Measurements from ENCODE around the gene MAGI2. TPM values are rescaled to one million over a fixed set of nuclear protein-coding genes. Genes with fewer than 3 reads are reported as not detected.

MAGI2 gene
- total and polyA plus RNA-seq, 2 donors (not counting 3 experiments of a cell fraction or from before 2014, with no cell fraction given), result 0.28 to 6.0 TPM

DNA sequence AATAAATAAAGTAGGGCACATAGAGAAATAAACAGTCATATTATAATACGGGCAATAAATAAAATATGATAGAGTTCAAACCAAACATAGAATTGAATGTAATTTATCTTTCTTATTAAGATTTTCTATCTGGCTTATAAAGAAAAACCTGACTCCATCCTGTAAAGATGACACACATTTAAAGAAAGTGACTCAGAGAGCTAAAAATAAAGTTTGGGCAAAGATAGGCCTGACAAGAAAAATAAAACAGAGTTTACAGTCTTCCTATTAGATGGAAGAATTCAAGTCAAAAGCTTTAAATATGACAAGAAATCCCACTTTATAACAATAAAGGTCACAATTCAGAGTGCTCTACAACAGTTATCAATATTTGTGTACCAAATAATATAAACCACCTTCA lies 1074.3 kb downstream of the MAGI2 start:
- H3K9me3 ChIP-seq (replicated peaks; ENCODE audit: control insufficient read depth, insufficient read depth, low read length), result no peaks in the 10 kb centered on the region
- TF ChIP-seq EZH2 (IDR thresholded peaks at IDR 0.05; ENCODE audit: borderline replicate concordance, low read depth, low read length, severe bottlenecking) (no peak), GATA2 (IDR thresholded peaks at IDR 0.05; ENCODE audit: insufficient read depth, insufficient read length, low read depth, low read length) (no peak), POLR2A (IDR thresholded peaks at IDR 0.05; ENCODE audit: low read depth, low read length) (no peak), POLR2AphosphoS5 (IDR thresholded peaks at IDR 0.05; ENCODE audit: insufficient read depth, low read depth, low read length) (no peak), FOS (IDR thresholded peaks at IDR 0.05; ENCODE audit: borderline replicate concordance, insufficient read depth, low read length) (no peak), MYC (IDR thresholded peaks at IDR 0.05; ENCODE audit: low read depth, low read length) (no peak), JUN (IDR thresholded peaks at IDR 0.05; ENCODE audit: borderline replicate concordance, insufficient read depth, insufficient read length, low read depth) (no peak)
- TF ChIP-seq, protein P1, sequence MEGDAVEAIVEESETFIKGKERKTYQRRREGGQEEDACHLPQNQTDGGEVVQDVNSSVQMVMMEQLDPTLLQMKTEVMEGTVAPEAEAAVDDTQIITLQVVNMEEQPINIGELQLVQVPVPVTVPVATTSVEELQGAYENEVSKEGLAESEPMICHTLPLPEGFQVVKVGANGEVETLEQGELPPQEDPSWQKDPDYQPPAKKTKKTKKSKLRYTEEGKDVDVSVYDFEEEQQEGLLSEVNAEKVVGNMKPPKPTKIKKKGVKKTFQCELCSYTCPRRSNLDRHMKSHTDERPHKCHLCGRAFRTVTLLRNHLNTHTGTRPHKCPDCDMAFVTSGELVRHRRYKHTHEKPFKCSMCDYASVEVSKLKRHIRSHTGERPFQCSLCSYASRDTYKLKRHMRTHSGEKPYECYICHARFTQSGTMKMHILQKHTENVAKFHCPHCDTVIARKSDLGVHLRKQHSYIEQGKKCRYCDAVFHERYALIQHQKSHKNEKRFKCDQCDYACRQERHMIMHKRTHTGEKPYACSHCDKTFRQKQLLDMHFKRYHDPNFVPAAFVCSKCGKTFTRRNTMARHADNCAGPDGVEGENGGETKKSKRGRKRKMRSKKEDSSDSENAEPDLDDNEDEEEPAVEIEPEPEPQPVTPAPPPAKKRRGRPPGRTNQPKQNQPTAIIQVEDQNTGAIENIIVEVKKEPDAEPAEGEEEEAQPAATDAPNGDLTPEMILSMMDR (IDR thresholded peaks at IDR 0.05; ENCODE audit: extremely low read depth in 1 of 2, insufficient read depth in 1 of 2, low read depth in 1 of 2, low read length in 2 of 2), result no peak
- H3K4me3 ChIP-seq (replicated peaks in 1 of 3; ENCODE audit: insufficient read depth in 1 of 3, low read depth in 1 of 3, low read length in 3 of 3), result no peak overlapping the region
- no peak for DNase-seq (ENCODE audit: low read depth, low spot score)
- no peak for FAIRE-seq
- H2AFZ ChIP-seq (ENCODE audit: low read depth, low read length), result no peak overlapping the region
- dilution Hi-C loops (cut with MboI; ENCODE audit: extremely low pct_ligation_motif_present, low sequenced_read_pairs), result no loop called here
- no peak overlapping the region for H3K27ac ChIP-seq (ENCODE audit: insufficient read depth, low read depth, low read length)
- no peaks in the 10 kb centered on the region for H3K4me1 ChIP-seq (ENCODE audit: control insufficient read depth, extremely low read depth, insufficient read depth, low read length)
- BruUV-seq (replicated peaks), result no TSS peak
- ChIA-PET POLR2A (no interaction called here), CTCF (interaction anchor here (1.3 to 1.9 kb wide), 2 partner anchors 10 to 16 kb away, joined by 3 to 5 read pairs; no protein-coding TSS in a partner anchor)
- no peaks in the 10 kb centered on the region for H3K27me3 ChIP-seq (ENCODE audit: control insufficient read depth in 2 of 2, insufficient read depth in 2 of 2, low read length in 2 of 2)
- intact Hi-C loops (cut with micrococcal nuclease), result no loop called here
- no peaks in the 10 kb centered on the region for H4K20me1 ChIP-seq (replicated peaks; ENCODE audit: control insufficient read depth, extremely low read depth, insufficient read depth, low read length)
- H3K36me3 ChIP-seq (ENCODE audit: control insufficient read depth in 2 of 2, extremely low read depth in 1 of 2, insufficient read depth in 2 of 2, low read length in 2 of 2), result no peaks in the 10 kb centered on the region
- no peak overlapping the region for H3K9ac ChIP-seq (replicated peaks; ENCODE audit: extremely low read depth, insufficient read depth, low read length)
- H3K4me2 ChIP-seq (ENCODE audit: insufficient read depth, low read length), result no peak overlapping the region
- H3K9me1 ChIP-seq (replicated peaks; ENCODE audit: control insufficient read depth, extremely low read depth, insufficient read depth, low read length), result no peaks in the 10 kb centered on the region
- H3K79me2 ChIP-seq (ENCODE audit: control insufficient read depth, insufficient read depth, low read length), result no peaks in the 10 kb centered on the region
